HuH-7.5 (cell line): ENCODE measurements around the gene ANXA2R.
"Not testable (repeated sequence)": the region's sequence is repeated elsewhere in the genome, so short reads cannot be mapped to it uniquely, and the experiment has no call there.

Source experiments
- DNase-seq: peaks from one replicate; pipeline ENCODE4 v3.0.0; 2011; ENCODE audit warnings: low spot score

Gene ANXA2R

DNA sequence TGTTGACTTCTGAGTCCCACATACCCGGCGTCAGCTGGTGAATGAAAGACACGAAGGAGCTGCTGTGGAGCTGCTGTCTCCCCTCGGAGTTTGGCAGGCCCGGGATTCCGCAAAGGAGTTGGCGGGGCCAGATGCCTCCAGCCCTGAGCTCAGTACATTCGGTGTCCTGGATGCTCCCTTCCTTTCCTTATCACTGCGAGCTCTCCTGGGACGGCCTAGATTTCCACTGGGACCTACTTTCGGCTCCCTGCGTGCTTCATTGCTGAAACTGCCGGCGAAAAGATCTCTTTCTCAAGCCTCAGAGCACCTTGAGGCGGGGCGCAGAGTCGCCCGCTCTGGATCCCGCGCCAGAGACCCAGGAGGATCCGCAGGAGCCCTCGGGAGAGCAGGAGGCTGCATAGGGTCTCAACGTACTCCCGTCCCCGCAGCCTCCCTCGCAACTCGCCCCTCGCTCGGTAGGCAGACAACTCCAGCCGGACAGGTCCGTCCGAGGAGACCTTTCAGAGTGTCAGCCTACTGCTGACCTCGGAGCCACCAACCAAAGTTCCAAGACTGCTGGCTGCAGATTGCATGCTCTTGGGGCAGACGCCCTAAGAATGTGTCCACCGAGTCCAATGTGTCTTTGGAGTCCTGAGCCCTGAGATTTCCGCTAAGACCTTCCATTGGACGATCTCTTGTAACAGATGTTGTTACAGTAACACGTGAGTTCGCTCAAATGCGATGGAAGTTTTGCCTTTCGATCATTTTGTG, 6.1 kb downstream of the ANXA2R start:
- no peak for DNase-seq

DNA sequence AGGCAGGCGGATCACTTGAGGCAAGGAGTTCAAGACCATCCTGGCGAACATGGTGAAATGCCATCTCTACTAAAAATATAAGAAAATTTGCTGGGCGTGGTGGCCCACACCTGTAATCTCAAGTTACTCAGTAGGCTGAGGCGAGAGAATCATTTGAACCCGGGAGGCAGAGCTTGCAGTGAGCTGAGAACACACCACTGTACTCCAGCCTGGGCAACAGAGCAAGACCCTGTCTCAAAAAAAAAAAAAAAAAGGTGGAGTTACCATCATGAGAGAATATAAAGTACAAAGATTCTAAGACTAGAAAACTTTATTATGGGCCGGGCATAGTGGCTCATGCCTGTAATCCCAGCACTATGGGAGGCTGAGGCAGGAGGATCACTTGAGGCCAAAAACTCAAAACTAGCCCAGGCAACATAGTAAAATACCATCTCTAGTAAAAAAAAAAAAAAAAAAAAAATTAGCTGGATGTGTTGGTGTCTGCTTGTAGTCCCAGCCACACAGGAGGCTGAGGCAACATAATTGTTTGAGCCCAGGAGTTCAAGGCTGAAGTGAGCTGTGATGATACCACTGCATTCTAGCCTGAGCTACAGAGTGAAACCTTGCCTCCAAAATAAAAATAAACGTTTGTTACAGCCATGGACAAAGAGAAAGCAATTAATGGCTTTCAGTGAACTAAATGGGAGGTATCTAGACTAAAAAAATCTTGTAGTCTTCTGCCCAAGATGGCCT, 12.9 kb downstream of the ANXA2R start:
- DNase-seq = no peak

DNA sequence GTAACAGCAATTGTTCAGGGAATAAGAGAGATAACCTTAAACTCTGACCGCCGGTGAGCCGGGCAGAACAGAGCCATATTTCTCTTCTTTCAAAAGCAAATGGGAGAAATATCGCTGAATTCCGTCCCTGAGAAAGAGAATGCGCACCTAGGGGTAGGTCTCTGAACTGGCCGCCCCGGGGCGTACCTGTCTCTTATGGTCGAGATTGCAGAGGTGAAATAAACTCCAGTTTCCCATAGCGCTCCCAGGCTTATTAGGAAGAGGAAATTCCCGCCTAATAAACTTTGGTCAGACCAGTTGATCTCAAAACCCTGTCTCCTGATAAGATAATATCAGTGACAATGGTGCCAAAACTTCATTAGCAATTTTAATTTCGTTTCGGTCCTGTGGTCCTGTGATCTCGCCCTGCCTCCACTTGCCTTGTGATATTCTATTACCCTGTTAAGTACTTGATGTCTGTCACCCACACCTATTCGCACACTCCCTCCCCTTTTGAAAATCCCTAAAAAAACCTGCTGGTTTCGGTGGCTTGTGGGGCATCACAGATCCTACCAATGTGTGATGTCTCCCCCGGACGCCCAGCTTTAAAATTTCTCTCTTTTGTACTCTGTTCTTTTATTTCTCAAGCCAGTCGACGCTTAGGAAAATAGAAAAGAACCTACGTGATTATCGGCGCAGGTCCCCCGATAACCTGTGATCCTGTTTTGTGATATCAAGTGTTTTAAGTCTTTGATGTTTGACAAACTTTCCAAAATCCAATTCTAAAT, 14.8 kb downstream of the ANXA2R start:
- not testable (repeated sequence) for DNase-seq

DNA sequence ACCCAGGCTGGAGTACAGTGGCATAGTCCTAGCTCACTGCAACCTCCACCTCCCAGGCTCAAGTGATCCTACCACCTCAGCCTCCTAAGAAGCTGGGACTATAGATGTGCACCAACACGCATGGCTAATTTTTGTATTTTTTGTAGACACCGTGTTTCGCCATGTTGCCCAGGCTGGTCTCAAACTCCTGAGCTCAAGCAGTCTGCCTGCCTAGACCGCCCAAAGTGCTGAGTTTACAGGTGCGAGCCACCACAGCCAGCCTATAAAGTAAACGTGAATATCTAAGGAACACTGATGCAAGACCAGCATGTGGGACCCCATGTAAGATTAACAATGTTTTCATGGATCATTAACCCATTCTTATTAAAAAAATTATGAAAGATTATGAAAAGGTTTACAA, 15.9 kb downstream of the ANXA2R start:
- no peak for DNase-seq

DNA sequence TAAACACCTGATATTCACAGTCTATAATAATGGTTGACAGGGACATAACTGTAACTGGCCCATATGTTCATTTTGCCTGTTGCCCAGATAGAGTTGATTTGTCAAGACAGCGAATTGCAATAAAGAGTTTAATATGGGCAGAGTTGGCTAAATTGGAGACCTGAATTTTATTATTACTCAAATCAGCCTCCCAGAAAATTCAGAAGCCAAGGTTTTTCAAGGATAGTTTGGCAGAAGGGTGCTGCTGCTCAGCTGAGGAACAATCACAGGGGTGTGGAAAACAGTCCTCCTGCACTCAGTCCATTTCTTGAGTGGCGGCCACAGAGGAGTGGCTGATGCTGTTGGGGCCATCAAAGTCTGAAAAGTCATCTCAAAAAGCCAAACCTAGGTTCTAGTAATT, 19.0 kb downstream of the ANXA2R start:
- DNase-seq = no peak

DNA sequence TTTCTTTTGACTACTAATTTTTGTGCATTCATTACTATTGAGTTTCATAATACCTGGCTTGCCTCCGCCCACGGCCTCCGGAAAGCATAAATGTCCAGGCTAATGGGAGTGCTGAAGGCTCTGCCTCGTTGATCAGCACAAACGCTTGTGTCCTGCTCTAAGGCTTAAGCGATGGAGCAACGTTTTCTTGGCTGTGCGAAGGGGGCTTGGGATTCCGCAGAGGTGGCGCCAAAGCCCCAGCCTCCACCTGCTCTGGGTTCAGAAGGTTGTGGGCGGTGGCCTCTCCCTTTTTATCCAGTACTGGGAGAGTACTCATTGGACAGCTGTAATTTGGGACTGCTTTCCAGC, 19.7 kb downstream of the ANXA2R start:
- DNase-seq = no peak

DNA sequence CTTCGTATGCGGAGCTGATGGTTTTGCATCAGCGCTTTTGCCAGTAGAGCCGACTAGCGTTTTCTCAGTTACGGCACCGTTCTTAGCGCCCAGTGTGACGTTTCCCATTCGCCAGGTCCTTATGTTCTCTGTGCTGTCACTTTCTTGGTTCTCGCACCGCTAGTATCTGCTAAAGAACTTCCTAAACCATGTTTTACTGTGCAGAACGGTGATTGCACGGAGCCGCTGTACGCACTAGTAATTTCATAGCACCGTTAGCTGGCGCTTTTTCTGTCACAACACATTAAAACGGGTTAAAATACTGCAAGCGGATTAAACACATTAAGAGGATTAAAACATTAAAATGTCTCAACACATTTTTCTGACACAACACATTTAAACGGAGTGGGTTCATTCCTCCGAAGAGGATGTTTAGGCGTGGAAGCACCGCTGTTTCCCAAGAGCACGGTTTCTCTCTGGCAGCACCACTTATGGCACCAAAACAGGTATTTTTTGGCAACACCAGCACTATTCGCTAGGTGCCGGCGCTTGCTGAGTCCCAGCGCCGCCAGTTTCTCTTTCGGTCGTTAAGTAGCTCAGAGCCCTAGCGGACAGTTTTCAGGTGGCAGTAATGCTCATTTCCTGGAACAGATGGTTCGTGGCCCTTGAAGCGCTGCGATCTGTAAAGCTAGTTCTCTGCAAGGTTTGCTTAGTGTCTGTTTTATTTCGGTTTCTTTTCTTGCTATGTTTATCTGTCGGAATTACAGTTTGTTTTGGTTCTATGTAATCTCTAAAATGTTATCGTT, 20.3 kb downstream of the ANXA2R start:
- no peak for DNase-seq

DNA sequence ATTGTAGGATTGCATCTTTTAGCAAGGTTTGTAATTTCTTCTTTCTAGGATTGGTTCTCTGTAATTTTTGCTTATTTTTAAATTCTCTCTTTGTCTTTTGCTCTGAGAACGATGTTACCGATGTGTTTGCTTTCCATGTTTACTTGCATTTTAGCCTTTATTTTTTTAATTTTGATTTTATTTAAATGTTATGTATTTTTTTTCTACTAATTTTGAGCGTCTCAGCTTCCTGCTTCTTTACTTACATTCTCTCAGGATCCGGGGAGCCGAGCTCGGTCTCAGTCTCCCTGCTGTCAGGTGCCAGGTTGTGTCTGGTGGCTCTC, 20.9 kb downstream of the ANXA2R start:
- no peak for DNase-seq

DNA sequence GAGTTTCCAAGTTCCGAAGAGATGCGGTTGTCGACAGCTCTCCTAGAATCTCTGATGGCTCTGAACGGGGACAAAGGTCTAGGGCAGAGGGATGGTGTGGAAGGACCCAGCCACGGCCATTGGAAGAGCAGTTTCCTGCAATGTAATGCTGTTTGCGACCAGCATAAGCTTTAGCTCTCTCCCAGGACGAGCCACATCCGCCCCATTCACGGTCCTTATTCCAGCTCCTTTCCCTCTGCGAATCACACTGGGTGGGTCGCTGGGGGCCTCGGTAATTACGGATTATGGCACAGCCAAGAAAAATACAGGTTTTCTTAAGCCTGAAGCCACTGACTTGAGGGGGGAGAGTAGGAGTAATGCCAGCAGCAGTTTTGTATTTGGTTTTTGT, 22.7 kb downstream of the ANXA2R start:
- no peak for DNase-seq

DNA sequence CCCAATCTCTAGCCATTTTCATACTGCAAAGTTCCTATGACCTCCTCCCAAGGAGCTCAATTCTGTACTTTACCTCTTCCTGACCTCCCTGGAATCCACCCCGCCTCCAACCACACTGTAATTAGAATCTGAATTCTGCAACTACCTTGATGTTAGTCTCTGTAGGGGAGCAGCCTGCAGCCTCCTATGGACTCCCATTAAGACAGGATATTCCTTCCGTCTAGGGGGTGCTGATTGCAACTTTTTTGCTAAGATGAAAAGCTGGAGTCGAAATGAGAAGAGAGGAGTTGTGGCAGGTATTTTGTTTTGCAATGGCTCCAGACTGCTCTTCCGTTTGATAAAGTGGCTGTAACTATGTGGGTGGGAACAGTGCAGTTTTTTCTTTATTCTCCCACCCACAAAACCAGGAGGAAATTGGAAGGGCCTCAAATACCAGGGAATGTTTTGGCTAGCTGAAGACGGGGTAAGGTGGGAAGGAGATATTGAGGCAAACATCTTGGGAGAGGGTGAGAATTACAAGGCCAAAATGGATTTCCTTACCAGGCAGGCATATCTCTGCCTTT, 23.8 kb downstream of the ANXA2R start:
- no peak for DNase-seq

DNA sequence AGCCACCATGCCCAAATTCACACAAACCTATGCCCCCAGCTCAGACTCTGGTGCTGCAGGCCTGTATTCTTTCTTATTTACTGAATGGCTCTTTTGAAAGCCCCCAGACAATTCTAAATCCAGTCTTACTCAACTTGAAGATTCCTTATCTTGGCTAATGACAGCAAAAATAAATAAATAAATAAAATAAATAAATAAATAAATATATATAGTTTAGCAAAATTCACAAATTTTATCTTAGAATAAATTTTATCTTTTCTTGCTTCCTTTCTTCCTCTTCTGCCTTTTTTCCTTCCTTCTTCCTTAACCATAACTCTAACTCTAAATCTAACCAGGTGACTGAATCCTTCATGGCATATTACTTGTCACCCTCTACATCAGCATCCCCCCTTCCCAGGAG, 25.6 kb downstream of the ANXA2R start:
- no peak for DNase-seq

DNA sequence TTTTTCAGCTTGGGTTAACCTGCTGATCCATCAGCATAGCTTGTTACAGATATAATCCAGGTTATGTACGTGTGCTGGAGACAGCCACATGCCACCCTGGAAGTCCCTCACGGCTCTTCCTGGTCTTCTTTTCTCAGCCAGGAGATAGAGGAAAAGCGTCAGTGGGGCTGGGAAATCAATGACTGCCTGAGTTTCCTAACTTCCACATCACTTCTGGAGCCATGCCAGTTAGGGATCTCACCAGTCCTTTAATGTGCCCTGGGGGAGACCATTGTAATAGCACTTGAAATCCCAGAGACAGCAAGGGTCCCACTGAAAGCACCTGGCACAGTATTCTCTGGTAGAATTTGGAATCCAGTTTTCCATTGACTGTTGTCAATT, 29.2 kb downstream of the ANXA2R start:
- DNase-seq = no peak

DNA sequence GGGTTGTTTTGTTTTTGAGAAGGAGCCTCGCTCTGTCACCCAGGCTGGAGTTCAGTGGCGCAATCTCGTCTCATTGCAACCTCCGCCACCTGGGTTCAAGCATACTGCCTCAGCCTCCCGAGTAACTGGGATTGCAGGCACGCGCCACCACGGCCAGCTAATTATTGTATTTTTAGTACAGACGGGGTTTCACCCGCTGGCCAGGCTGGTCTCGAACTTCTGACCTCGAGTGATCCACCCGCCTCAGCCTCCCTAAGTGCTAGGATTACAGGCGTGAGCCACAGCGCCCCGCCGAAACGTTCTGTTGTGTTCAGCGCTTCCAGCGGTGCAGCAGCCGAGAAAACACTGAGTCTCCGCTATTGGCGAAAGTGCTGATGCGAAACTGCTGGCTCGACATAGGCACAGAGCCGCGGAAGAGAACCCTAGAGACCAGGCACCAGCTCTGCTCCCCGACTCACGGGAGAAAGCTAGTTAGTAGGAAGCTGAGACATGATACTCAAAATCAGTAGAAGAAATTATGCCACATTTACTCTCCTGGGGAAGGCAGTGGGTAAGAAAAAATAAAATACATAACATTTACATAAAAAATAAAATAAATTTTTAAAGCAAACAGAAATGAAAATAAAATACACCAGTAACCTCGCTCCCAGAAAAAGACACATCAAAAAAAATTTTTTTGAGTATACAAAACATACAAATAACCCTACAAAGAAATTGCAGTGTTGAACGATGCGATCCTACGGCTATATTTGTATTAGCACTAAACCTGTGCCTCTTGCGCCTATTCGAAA, 31.6 kb downstream of the ANXA2R start:
- DNase-seq = peak; percentile 65

DNA sequence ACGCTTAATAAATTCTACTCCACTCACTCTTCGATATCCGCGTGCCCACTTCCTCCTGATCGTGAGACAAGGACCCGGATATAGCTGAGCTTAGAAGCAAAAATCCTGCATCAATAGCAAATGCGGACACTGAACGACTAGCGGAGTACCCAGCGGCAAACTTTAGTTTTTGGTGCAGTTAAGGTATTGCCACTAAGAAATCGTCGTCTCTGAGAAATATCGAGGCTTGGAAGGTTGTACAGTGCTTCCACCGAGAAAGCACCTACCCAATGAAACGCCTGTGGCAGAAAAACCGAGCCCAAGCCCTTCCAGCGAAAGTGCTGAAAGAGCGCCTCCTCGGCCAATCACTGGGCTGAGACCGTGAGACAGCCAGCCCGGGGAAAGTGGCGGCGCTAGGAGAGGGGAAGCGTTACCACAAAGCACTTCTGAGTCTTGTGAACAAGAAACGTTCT, 32.2 kb downstream of the ANXA2R start:
- peak; percentile 42 for DNase-seq

DNA sequence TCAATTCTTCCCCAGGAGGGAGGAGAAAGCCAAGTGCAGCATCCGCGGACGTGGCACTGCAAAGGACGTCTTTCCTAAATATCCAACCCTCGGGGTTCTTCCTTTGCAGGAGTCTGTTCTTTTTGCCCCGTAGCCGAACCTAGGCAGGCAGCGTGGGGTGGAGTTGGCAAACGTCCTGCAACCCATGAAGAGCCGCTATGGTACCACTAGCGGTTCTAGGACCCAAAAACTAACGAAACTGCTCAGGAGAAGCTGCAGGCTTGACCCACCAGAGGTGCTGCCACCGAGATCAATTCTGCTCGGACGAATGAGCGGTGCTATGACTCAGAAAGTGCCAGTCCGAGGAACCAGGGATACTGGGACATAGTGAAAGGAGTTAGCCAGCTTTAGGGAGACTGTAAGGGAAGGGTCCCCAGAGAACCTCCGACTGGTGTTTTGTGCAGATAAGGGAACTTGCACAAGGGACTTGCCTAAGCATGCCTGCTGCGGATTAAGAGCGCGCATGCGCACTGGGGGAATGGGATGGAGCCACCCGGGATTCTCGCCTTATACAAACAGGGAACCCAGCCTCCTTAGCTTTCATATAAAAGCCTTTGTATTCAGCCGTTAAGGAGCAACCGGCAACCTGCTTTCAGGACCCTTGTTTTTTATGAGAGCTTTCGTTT, 32.7 kb downstream of the ANXA2R start:
- DNase-seq = peak; percentile 78

DNA sequence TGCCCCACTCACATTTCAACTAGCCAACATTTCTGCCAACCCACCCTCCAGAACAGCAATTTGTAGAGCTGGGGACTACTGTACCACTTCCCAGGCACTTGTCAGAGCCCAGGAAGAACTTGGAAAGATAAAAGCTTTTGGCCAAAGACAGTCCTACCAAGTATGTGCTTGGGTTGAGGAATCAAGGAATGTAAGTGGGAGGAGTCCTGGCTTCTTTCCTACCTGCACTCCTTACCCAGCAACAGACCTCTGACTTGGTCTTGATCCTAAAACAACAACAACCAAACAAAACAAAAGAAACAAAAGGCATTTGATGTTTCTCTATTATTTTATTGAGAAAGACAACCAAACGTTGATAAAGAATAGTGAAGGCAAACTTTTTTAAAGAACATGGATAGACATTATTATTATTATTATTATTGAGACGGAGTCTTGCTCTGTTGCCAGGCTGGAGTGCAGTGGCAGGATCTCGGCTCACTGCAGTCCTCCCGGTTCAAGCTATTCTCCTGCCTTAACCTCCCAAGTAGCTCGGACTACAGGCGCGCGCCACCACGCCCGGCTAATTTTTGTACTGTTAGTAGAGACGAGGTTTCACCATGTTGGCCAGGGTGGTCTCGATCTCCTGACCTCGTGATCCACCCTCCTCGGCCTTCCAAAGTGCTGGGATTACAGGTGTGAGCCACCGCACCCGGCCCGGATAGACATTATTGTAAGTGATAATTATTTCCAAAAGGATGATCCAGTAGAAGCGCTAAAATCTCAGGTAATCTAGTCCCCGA, 33.5 kb downstream of the ANXA2R start:
- DNase-seq = no peak

DNA sequence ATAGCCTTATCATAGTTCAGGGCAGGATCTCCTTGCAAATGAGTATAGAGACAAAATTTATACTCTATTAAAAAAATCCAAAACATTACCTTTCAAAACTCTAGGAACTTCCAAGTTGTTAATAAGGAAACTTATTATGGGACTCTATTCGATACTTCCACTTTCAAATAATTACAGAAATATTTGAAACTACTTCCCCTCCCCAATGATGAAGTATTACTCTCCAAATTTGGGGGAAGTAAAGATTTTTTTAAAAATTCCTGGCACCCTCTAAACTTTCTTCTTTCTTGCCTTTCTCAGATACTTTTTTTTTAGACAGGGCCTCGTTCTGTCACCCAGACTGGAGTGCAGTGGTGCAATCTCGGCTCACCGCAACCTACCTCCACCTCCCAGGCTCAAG, 35.1 kb downstream of the ANXA2R start:
- no peak for DNase-seq

DNA sequence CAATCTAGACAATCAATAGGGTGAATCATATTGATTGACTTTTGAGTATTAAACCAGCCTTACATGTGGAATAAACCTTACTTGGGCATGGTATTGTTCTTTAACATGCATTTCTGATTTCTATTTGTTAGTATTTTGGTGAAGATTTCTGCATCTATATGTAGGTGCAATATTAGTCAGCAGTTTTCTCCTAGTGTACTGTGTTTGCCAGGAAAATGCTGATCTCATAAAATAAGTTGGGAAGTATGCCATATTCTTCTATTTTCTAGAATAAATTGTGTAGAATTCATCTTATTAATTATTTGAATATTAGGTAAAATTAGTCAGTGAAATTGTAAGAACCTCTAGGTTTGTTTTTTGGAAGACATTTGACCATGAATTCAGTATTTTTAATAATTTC, 38.4 kb downstream of the ANXA2R start:
- no peak for DNase-seq

DNA sequence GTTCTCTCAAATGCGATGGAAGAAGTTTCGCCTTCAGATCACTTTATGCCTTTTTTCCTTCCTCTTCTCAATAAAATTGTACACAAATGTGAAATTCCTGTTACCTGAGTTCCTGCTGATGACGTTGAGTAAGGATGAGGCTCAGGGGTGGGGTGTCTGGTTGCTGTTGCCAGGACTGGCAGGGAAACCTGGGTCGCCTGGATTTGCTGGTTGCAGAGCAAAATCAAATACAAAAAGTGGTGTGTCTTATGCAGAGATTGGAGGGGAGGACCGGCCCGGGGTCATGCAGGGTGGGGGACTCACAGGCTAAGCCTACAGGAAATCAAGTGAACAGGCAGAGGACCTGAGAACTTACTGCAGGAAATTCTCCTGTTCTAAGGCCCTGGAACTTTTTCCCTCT, 39.2 kb downstream of the ANXA2R start:
- DNase-seq = no peak
